Jurkat, Clone E6-1 (cell line): ENCODE results near the gene GNG11. TPM values are rescaled to one million over a fixed set of nuclear protein-coding genes. Genes with fewer than 3 reads are reported as not detected.
A peak's percentile ranks its signal among the peaks of the same experiment; 100 is the strongest.

ENCODE experiments used
- DNase-seq: peaks from one replicate; pipeline ENCODE4 v3.0.0-alpha.2; 2011; ENCODE audit warnings: low read depth, low spot score
- H3K4me3 ChIP-seq: 2 replicates; pipeline ENCODE4 v1.5.1; 2011; ENCODE audit warnings: mild to moderate bottlenecking, low read length, control low read depth, moderate library complexity
- polyA plus RNA-seq: library from polyadenylated mRNA; unstranded; fragments of >200 nt; gene quantifications from one replicate; pipeline ENCODE4 v1.2.1, GENCODE V29; 2012; ENCODE audit warnings: missing spikeins; ENCODE audit not compliant: insufficient read length, insufficient read depth

GNG11 gene
- polyA plus RNA-seq, result not detected

DNA sequence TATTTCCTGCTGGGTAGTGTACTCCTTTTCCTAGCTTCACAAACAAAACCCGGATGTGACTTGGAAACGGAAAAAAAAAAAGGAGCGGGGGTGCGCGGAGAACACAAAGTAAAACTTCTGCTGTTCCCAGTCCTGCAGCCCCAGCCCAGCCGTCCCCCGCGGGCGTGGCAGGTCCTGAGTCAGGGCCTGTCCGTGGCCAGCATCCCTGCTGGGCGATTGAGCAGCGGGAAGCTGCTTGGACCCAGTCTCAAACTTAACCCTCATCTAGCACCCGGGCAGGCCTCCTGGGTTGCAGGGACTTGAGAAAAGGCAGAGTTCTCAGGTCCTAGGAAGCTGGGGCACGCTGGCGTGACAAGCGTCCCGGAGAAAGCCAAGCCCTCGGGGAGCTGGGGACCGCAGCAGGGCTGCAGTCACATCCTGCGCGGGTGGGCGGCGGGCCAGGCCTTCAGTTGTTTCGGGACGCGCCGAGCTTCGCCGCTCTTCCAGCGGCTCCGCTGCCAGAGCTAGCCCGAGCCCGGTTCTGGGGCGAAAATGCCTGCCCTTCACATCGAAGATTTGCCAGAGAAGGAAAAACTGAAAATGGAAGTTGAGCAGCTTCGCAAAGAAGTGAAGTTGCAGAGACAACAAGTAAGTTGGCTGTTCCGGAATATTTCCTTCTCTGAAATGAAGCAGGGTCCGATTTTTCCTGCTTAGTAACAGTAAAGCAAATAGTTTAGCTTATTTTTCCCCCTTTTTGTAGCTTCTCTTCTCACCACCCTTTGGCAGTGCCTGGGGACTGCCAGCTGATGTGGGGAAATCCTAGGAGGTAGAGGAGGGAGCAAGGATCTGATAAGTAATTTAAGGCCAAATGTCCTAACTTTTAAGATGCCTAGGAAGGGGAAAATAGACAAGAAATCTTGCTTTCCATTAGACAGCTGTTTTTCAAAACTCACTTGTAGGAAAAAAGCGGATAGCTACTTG, at the start of gene GNG11:
TSS of gene GNG11 (plus strand) at position 129 of the 960 bp plus-strand sequence. CDS start at position 532, 403 bp downstream.
- DNase-seq, result no peak
- H3K4me3 ChIP-seq, result no peak within 1 kb of the TSS

GRCh38 chr7:93873998-93874574, 47.4 kb upstream of the GNG11 start:
- no peak for DNase-seq
- no peak overlapping the region for H3K4me3 ChIP-seq

DNA sequence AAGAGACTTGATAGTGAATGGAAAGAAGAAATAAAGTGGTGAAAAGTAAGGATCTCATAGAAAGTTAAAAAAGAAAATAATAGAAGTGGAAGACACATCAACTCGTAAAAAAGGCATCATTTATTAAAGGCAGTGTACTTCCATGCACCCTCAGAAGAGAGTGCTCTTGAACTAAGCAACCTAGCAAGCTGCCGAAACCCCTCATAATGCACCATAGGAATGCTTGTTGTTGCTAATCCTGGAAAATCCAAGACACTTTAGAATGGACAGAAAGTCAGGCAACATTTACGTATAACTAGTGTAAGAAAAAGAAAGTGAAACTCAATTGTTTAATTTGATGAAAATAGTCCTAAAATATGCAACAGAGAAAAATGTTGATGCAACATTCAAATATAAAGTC, 43.8 kb upstream of the GNG11 start:
- H3K4me3 ChIP-seq, result no peak overlapping the region
- DNase-seq, result no peak

- no peak for DNase-seq
- H3K4me3 ChIP-seq, result no peak overlapping the region
Measured at GRCh38 chr7:93879356-93879755, 42.2 kb upstream of the GNG11 start.

DNA sequence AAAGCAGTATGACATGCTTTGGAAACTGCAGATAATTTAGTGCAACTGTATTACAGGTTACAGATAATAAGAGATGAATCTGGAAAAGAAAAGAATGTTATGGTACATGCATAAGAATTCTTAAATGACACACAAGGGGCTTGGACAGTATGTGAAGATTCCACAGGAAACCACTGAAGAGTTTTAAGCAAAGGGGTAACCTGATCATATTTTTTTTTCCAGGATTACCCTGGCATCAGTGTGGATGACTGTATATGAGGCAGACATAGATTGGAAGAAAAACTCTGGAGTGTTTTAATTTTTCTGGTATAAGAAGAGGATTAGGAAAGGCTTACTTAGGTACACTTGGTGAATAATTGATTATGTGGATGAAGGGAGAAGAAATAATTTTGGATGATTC, 39.1 kb upstream of the GNG11 start:
- H3K4me3 ChIP-seq, result no peak overlapping the region
- no peak for DNase-seq

DNA sequence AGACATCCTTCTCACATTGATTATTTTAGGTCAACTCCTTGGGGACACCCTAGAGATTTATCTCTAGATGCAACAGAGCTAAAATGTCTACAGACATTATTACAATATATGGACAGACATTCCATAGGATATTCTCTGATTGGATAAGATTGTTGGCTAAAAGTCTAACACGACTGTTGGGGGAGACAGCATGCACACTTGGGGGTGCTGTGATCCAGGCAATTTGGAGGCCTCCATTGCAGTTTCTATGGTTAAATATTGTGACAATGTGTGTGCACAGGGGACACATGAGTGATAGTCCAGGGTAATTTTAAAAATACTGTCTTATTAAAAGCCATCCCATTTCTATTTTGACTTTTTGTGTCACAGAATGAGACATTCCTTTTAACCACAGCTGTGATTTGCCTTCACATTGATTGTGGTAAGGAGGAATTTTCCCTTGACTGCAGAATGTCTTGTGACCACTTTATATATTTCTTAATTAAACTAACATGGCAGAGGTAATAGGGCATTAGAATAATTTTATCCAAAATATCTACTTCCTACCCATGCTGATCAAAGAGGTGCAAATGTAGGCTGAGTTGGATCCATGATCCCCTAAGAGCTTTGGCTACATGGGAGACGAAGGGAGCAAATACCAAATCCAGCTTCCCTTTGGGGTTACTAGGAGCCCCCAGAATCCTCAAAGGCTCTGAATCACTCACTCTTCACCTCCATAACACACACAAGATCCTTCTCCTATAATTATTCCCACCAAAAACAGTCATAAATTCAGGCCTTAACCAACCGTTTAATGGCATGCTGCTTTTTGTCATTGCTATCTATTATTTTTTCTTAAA, 38.2 kb upstream of the GNG11 start:
- DNase-seq, result no peak

DNA sequence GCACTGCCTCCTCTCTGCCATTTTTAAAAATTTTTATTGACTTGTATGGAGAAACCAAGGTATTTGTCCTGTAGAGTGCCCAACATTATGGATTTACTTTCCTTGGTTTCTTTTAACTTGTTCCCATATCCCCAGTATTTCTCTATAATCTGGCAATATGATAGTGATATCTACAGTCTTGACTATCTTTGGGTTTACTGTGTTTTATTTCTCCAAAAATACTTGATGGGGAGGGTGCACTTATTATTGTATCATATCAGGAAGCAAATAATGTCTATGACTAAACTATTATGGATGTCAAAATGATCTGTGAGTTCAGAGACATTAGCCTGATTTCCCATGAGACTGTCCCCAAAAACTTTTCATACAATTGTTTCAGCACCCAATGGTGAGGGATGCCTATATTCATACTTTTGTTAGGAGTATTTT, 37.6 kb upstream of the GNG11 start:
- no peak for DNase-seq
- H3K4me3 ChIP-seq, result no peak overlapping the region

More for the DNA sequence above, 38.2 kb upstream of the GNG11 start:
- H3K4me3 ChIP-seq, result no peak overlapping the region

DNA sequence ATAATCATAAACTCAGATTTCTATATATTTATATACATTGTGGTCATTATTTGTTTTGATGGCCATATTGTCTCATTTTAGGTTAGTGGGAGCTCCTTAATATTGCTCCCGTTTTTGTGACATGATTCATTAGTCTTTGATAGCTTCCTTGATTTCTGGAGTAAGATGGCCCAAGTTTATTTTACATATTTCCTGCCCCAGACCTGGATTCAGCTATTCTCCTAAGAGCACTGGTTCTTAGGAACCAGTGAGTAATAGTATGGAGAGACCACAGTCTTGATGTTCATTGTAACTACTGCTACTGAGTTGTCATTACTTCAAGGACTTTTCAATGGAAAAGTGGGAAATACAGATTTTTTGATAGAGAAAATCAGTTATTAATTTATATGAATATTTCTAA, 37.0 kb upstream of the GNG11 start:
- no peak for DNase-seq
- no peak overlapping the region for H3K4me3 ChIP-seq

DNA sequence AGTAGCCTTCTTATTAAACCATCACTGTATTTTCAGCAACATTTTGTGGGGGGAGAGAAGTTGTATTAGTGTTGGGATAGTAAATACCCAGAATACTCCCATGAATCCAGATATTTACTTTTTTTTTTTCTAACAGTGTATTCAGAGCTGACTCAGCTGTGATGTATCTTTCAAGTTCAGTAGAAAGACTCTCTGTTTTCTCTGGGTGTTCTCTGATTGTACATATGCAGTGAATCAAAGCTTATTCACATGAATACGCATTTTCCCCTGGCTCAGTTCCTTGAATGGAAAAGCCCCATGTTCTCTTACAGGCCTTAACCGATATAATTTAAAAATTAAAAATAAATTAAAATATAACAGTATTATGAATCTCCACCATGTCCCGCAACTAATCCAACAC, 32.3 kb upstream of the GNG11 start:
- DNase-seq, result no peak
- no peak overlapping the region for H3K4me3 ChIP-seq

DNA sequence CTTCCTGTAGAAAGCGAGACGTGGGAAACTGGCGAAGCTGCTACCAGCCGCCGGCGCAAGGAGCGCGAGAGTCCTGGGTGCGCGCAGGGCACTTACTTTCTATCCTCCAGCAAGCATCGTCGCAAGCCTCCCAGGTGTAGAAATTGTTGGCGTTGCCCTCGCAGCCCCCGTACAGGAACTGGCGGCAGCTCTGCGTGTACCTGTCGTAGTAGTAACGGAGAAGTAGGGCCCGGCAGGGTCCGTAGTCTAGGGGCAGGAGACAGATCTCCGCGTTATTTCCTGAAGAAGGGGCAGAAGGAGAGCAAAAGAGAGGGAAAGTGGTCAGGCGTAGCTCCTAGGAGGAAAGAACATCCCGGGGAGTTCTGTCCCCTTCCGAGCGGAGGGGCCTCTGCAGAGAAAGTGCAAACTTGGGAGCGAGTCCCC, 31.5 kb upstream of the GNG11 start:
- H3K4me3 ChIP-seq, result no peak overlapping the region
- no peak for DNase-seq

- no peak for DNase-seq
- no peak within 1 kb of the TSS for H3K4me3 ChIP-seq
Measured at GRCh38 chr7:93890464-93891068, 31.0 kb upstream of the GNG11 start, which contains the start of gene TFPI2. TFPI2 (minus strand) TSS chr7:93890753; CDS start chr7:93890678, 75 bp downstream.

DNA sequence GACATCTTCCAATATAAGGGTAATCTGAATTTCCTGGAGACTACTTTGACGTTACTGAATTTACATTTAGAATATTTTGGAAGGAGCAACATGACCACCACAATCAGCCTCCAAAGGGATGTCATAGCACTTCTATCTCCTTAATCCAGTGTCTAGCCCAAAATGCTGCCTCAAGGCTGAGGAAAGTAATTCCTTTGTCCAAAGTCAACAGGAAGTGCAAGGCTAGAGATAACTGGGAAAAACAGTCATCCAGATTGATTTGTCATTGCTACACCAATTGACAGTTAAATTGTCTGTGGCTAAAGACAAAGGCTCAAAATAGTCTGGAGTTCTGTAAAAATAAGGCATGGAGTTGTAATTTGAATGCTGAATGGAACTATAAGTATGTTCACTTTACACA, 27.1 kb upstream of the GNG11 start:
- no peak for DNase-seq
- no peak overlapping the region for H3K4me3 ChIP-seq

DNA sequence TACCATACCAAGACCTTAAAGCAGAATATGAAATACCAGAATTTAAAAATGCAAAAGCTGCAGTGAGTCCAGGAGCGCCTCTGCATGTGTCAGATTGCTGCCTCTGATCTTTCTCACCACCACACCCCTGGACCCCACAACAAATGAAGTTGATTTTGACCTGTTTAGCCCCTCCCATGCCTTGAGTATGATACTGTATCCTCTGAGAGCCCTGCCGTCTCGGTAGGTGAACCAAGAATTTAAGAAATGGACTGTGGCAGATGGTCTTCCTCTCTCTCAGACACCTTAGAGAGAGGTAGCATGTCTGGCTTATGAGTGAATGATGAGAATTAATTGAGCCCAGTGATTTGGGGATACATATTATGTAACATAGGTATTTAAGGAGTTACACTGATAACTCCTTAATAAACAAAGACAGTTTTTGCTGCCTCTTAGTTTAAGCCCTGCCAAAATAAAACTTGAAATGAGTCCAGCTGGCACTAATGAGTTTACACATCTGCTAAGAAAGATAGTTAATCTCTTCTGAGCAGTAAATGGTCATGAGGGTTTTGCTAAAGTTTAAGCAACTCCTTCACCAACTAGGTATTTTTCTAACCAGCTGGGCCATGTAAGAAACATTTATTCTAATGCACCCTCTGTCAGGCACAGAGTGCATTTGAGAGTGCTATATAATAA, 26.4 kb upstream of the GNG11 start:
- H3K4me3 ChIP-seq, result no peak overlapping the region
- no peak for DNase-seq

GRCh38 chr7:93895859-93896600, 25.5 kb upstream of the GNG11 start:
- DNase-seq, result no peak
- H3K4me3 ChIP-seq, result no peak overlapping the region

DNA sequence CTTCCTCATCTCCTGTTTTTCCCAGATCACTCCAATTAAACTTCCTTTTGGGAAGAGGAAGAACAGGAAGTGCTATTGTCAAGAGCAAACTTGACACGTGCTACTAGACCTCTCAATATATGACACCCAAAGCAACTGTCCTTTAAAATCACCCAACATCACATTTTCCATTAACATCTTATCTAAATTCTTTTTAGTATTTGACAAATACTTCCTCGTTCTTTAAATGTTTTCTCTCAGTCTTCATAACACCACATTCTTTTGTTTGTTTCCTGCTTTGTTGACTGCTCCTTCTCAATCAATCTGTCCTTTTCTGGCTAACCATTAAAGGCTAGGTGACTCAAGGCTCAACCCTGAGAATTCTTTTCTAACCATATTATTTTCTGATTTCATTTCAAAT, 23.9 kb upstream of the GNG11 start:
- H3K4me3 ChIP-seq, result no peak overlapping the region
- no peak for DNase-seq

DNA sequence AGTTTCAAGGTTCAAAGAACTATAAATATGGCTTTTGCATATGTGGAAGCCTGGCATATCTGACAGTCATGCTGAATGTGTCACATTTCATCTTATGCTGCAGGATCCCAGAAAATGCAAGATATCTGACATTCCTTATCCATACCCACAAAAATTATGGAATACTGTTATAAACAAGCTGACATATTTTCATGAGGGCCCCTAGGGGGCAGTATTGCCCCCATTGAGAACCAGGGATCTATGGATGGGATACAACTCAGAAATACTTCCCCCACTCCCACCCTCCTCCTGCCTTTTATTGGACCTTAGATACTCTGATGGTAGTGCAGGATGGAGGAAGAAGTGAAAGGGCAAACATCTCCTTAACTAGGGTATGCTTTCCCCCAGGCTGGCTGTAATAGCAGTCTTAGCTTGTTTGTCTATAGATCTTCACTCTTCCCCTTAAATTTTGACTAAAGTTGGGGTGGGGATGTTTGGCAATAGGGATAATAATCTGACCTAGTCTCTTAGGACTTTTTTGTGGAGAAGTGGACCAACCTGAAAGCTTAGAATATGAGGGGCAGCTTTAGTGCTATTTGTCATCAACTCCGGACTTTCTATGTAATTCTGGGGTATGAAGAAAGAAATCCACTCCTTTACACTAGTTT, 18.6 kb upstream of the GNG11 start:
- H3K4me3 ChIP-seq, result no peak overlapping the region
- DNase-seq, result peak; percentile 28

- H3K4me3 ChIP-seq, result no peak within 1 kb of the TSS
- no peak for DNase-seq
Measured at GRCh38 chr7:93906267-93906666, 15.3 kb upstream of the GNG11 start, which contains the start of gene GNGT1. GNGT1 (plus strand) TSS chr7:93906567; CDS start chr7:93906747, 180 bp downstream.
